Stimulated activated CD4-positive, alpha-beta T cell treated with anti-CD3 and anti-CD28 coated beads, Interleukin-12 subunit alpha, Interleukin-12 subunit beta, amount 100 ng/mL, for 24 hours (primary cell): Measurements from ENCODE around the gene MBD2.

ENCODE experiments used
- DNase-seq, 2 experiments: peaks; one replicate each; pipeline ENCODE4 v3.0.0-alpha.2; 2020; ENCODE audit warnings: low read depth in 2 of 2

The MBD2 gene

GRCh38 chr18:54193786-54194185, 30.7 kb downstream of the MBD2 start:
- DNase-seq: no peak

GRCh38 chr18:54192900-54193299, 31.6 kb downstream of the MBD2 start:
- no peak for DNase-seq

GRCh38 chr18:54192415-54192814, 32.1 kb downstream of the MBD2 start:
- DNase-seq: no peak

GRCh38 chr18:54191352-54191751, 33.1 kb downstream of the MBD2 start:
- no peak for DNase-seq

- DNase-seq: no peak
These were observed 37.1 kb downstream of the MBD2 start for GRCh38 chr18:54187372-54187771.

- DNase-seq: no peak
These were observed 39.6 kb downstream of the MBD2 start for GRCh38 chr18:54184836-54185235.

- no peak for DNase-seq
These were observed 41.1 kb downstream of the MBD2 start for GRCh38 chr18:54183390-54183789.

- no peak for DNase-seq
These were observed 42.4 kb downstream of the MBD2 start for GRCh38 chr18:54181856-54182602.

GRCh38 chr18:54173980-54174630, 50.4 kb downstream of the MBD2 start:
- no peak for DNase-seq

- DNase-seq: no peak
These were observed 51.2 kb downstream of the MBD2 start for GRCh38 chr18:54173250-54173649.

- no peak for DNase-seq
These were observed 54.8 kb downstream of the MBD2 start for GRCh38 chr18:54169431-54170403.

- no peak for DNase-seq
These were observed 59.0 kb downstream of the MBD2 start for GRCh38 chr18:54165450-54165849.

- no peak for DNase-seq
These were observed 61.0 kb downstream of the MBD2 start for GRCh38 chr18:54163453-54163852.

- DNase-seq: no peak
These were observed 62.0 kb downstream of the MBD2 start for GRCh38 chr18:54162431-54162830.

- DNase-seq: no peak
These were observed 63.2 kb downstream of the MBD2 start for GRCh38 chr18:54161267-54161666.

GRCh38 chr18:54159906-54160305, 64.6 kb downstream of the MBD2 start:
- DNase-seq: no peak

GRCh38 chr18:54157646-54158385, 66.7 kb downstream of the MBD2 start:
- no peak for DNase-seq

GRCh38 chr18:54155412-54155811, 69.1 kb downstream of the MBD2 start:
- no peak for DNase-seq

- DNase-seq: no peak
These were observed 70.2 kb downstream of the MBD2 start for GRCh38 chr18:54154231-54154630.

GRCh38 chr18:54151376-54151775, 73.1 kb downstream of the MBD2 start:
- DNase-seq: no peak

- DNase-seq: no peak
These were observed 74.2 kb downstream of the MBD2 start for GRCh38 chr18:54150226-54150625.
